ENCODE measurements around the gene TGIF2. TPM values are rescaled to one million over a fixed set of nuclear protein-coding genes. Genes with fewer than 3 reads are reported as not detected.
"Not testable (repeated sequence)": the region's sequence is repeated elsewhere in the genome, so short reads cannot be mapped to it uniquely, and the experiment has no call there.

The TGIF2 gene
- polyA plus RNA-seq, 1 experiment = 12.2 TPM

DNA sequence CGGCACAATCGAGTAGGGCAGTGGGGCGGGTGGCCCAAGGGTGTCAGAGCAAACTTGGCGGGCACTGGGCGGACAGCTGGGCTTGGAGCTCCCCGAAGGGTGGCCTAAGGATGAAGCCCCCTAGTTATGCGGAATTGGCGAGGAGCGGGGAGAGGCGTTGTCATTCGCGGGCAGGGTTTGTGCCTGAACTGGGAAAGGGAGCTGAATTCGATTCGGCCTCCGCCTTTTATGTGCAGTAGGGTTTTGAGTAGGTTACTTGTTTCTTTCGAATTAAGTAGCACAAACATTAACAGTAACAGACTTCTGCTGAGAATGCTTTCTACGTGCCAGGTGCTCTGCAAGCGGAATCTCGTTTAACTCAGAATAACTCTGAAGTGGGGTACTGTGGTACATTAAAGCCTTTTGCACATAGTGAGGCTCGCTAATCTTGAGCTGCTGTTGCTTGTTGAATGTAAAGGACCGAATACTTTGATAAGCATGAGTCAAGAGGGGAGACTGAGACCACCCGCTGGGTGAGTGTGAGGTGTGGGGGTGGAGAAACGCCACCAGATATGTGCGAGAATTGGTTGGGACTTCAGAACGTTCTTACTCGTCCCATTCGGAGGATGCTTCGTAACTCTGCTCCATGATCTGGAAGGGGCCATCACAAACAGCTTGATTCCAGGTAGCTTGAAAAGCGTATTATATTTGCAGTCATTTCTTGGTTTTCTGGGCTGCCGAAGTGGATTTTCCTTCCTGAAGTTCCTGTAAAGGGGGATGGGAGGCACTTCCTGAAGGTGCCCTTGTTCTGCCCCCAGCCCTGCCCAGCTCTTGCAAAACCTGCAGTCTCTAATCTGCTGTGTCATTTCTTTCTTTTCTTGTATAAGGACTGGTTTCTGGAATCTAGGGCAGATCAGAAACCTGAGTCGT, 33.0 kb downstream of the TGIF2 start:
- peaks cover 1% of the 10 kb centered on the region for H3K27me3 ChIP-seq (ENCODE audit: control insufficient read depth, insufficient read depth, low read length)
- H3K27ac ChIP-seq (ENCODE audit: low read depth, low read length) = peak overlapping the region; percentile 11
- H3K9me3 ChIP-seq (ENCODE audit: control insufficient read depth, insufficient read depth, low read length) = peaks cover 4% of the 10 kb centered on the region; the same call in 1 of the 2 replicates
- TF ChIP-seq, protein P1, sequence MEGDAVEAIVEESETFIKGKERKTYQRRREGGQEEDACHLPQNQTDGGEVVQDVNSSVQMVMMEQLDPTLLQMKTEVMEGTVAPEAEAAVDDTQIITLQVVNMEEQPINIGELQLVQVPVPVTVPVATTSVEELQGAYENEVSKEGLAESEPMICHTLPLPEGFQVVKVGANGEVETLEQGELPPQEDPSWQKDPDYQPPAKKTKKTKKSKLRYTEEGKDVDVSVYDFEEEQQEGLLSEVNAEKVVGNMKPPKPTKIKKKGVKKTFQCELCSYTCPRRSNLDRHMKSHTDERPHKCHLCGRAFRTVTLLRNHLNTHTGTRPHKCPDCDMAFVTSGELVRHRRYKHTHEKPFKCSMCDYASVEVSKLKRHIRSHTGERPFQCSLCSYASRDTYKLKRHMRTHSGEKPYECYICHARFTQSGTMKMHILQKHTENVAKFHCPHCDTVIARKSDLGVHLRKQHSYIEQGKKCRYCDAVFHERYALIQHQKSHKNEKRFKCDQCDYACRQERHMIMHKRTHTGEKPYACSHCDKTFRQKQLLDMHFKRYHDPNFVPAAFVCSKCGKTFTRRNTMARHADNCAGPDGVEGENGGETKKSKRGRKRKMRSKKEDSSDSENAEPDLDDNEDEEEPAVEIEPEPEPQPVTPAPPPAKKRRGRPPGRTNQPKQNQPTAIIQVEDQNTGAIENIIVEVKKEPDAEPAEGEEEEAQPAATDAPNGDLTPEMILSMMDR (IDR thresholded peaks at IDR 0.05; ENCODE audit: low read depth, low read length) = no peak
- ChIA-PET POLR2A (interaction anchor here (0.6 to 1.6 kb wide), 9 partner anchors 14 to 148 kb away, joined by 3 to 10 read pairs (median 4); no protein-coding TSS in a partner anchor), CTCF (interaction anchor here (0.6 to 2.7 kb wide), 25 partner anchors 8 to 870 kb away, joined by 3 to 27 read pairs (median 3); no protein-coding TSS in a partner anchor)
- H3K4me3 ChIP-seq (ENCODE audit: low read depth, low read length) = peak overlapping the region; percentile 99
- DNase-seq (ENCODE audit: low read depth, low spot score) = no peak

DNA sequence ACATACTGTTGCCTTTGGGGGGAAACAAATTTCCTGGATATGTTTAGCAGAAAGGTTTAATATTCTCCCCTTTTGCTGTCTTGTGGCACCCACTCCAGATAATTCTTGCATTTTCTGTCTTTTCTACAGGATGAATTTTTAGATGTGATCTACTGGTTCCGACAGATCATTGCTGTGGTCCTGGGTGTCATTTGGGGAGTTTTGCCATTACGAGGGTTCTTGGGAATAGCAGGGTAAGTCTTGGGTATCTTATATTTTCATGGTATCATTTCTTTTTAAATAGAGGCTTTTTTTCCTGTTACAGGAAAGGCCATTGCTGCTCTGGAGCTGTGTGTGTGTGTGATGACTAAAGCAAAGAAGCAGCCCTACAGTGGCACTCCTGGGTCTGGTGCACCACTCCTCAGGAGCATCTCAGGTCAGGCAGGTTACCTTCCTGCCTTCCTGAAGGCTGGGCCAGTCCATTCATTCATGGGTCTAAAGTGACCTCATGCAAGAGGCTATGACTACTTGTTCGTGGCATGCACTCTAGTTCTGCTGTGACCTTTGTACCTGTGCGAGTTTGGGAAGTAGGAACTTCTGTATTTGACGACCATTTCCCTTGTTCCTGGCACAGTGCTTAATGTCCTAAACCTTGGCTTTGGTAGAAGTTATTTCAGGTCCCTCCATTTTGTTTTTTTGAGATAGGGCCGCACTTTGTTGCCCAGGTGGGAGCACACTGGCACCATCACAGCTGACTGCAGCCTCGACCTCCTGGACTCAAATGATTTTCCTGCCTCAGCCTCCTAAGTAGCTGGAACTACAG, 34.4 kb downstream of the TGIF2 start:
- Histone ChIP-seq H3K4me3 (ENCODE audit: low read depth, low read length) (peak overlapping the region; percentile 22), H3K27ac (ENCODE audit: low read depth, low read length) (no peak overlapping the region), H3K9me3 (ENCODE audit: control insufficient read depth, insufficient read depth, low read length) (peaks cover 4% of the 10 kb centered on the region; the same call in 1 of the 2 replicates), H3K27me3 (ENCODE audit: control insufficient read depth, insufficient read depth, low read length) (no peaks in the 10 kb centered on the region)
- ChIA-PET CTCF (no interaction called here), POLR2A (no interaction called here)
- no peak for DNase-seq (ENCODE audit: low read depth, low spot score)
- TF ChIP-seq, protein P1 (IDR thresholded peaks at IDR 0.05; ENCODE audit: low read depth, low read length) = no peak

GRCh38 chr20:36608388-36608728, 35.0 kb downstream of the TGIF2 start:
- H3K4me3 ChIP-seq (ENCODE audit: low read depth, low read length); POLR2A ChIA-PET; H3K27me3 ChIP-seq (ENCODE audit: control insufficient read depth, insufficient read depth, low read length); H3K27ac ChIP-seq (ENCODE audit: low read depth, low read length); H3K9me3 ChIP-seq (ENCODE audit: control insufficient read depth, insufficient read depth, low read length); DNase-seq (ENCODE audit: low read depth, low spot score): not testable (repeated sequence)
- CTCF ChIA-PET = interaction anchor here (0.6 kb wide), 1 partner anchor 276 kb away, joined by 5 read pairs; no protein-coding TSS in a partner anchor

DNA sequence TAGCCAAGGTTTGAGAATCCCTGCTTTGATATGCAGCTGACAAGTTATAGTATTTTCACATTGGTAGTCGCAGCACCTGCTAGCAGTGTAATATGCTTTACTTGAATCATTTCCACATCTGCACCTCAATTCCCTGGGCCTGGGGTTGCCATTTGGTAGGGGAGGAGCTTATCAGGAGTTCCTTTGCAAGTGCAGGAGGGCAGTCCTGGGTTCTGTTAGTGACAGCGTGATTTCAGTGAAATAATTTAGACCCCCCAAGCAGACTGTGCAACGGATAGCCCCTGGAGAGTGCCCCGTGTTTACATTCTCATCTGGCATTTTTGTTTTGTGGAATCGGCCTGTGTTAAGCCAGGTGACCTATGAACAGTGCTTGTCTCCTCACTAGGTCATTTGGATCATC, 38.2 kb downstream of the TGIF2 start:
- H3K4me3 ChIP-seq (ENCODE audit: low read depth, low read length) = no peak overlapping the region
- no peak for DNase-seq (ENCODE audit: low read depth, low spot score)
- POLR2A ChIA-PET = interaction anchor here (0.6 kb wide), 1 partner anchor 25 kb away, joined by 5 read pairs; no protein-coding TSS in a partner anchor
- TF ChIP-seq, protein P1 (IDR thresholded peaks at IDR 0.05; ENCODE audit: low read depth, low read length) = no peak
- CTCF ChIA-PET = interaction anchor here (0.6 to 3.7 kb wide), 4 partner anchors 17 to 276 kb away, joined by 3 to 34 read pairs (median 7); no protein-coding TSS in a partner anchor
- no peaks in the 10 kb centered on the region for H3K27me3 ChIP-seq (ENCODE audit: control insufficient read depth, insufficient read depth, low read length)
- H3K9me3 ChIP-seq (ENCODE audit: control insufficient read depth, insufficient read depth, low read length) = no peaks in the 10 kb centered on the region
- H3K27ac ChIP-seq (ENCODE audit: low read depth, low read length) = no peak overlapping the region

GRCh38 chr20:36613974-36614373, 40.6 kb downstream of the TGIF2 start:
- TF ChIP-seq, protein P1 (IDR thresholded peaks at IDR 0.05; ENCODE audit: low read depth, low read length) = no peak
- CTCF ChIA-PET = interaction anchor here (1.4 to 3.7 kb wide), 2 partner anchors 8 to 141 kb away, joined by 4 to 34 read pairs; partner anchors contain the start of gene RAB5IF
- no peaks in the 10 kb centered on the region for H3K27me3 ChIP-seq (ENCODE audit: control insufficient read depth, insufficient read depth, low read length)

More at GRCh38 chr20:36613974-36614373, 40.6 kb downstream of the TGIF2 start:
- no peak overlapping the region for H3K27ac ChIP-seq (ENCODE audit: low read depth, low read length)
- no peaks in the 10 kb centered on the region for H3K9me3 ChIP-seq (ENCODE audit: control insufficient read depth, insufficient read depth, low read length)
- no peak overlapping the region for H3K4me3 ChIP-seq (ENCODE audit: low read depth, low read length)
- POLR2A ChIA-PET = interaction anchor here (1.4 kb wide), 1 partner anchor 9 kb away, joined by 4 read pairs; the partner anchor contains the start of gene RAB5IF
- no peak for DNase-seq (ENCODE audit: low read depth, low spot score)

Data from AG04450 (cell line).